HEK293 (cell line): ENCODE results near the gene HTATIP2.

Source experiments
- CTCF ChIA-PET: fragments of 350-600 bp; formaldehyde crosslinking; extraction: SDS; loops from one replicate; lab custom pipeline; 2021; ENCODE audit warnings: antibody characterized with exemption; lab: Yijun Ruan, JAX
- POLR2A ChIA-PET: fragments of 300-600 bp; formaldehyde crosslinking; extraction: SDS; loops from one replicate; lab custom pipeline; 2020; ENCODE audit warnings: antibody characterized with exemption, inconsistent platforms; lab: Yijun Ruan, JAX
- H3K27ac ChIP-seq: fragments of 200-500 bp; sonication (Bioruptor generic); 2 replicates; pipeline ENCODE4 v1.5.1; 2014; ENCODE audit warnings: low read depth, low read length, control low read depth, inconsistent platforms; ENCODE audit errors: extremely low read depth
- H3K36me3 ChIP-seq, 2 experiments: fragments of 200-500 bp in 1 of 2; sonication (Bioruptor generic) in 1 of 2; 1 replicate in 1 of 2; 2 replicates in 1 of 2; pipeline ENCODE4 v1.5.1; 2014 to 2017; ENCODE audit warnings: inconsistent platforms in 2 of 2, low read length in 2 of 2; ENCODE audit not compliant: control insufficient read depth in 2 of 2, insufficient read depth in 1 of 2
- H3K4me1 ChIP-seq: fragments of 200-500 bp; sonication (Bioruptor generic); 2 replicates; pipeline ENCODE4 v1.5.1; 2014; ENCODE audit warnings: mild to moderate bottlenecking, low read length, inconsistent platforms; ENCODE audit not compliant: control insufficient read depth, insufficient read depth
- H3K4me3 ChIP-seq: 2 replicates; pipeline ENCODE4 v1.5.1; 2011; ENCODE audit warnings: low read depth, mild to moderate bottlenecking, control low read depth, low read length, moderate library complexity
- H3K9me3 ChIP-seq: fragments of 200-500 bp; sonication (Bioruptor generic); 2 replicates; pipeline ENCODE4 v1.5.1; 2014; ENCODE audit warnings: low read depth, low read length, inconsistent platforms; ENCODE audit not compliant: control insufficient read depth, insufficient read depth
- BCL11B ChIP-seq: fragments of 450-650 bp; formaldehyde crosslinking; IDR thresholded peaks from 2 replicates; pipeline ENCODE4 v1.5.1; 2016; ENCODE audit warnings: low read depth, missing biosample characterization, missing genetic modification characterization
- GLI4 ChIP-seq: fragments of 450-650 bp; formaldehyde crosslinking; IDR thresholded peaks from 2 replicates; pipeline ENCODE4 v1.5.1; 2016; ENCODE audit warnings: missing biosample characterization, missing genetic modification characterization
- KLF9 ChIP-seq: fragments of 450-650 bp; formaldehyde crosslinking; IDR thresholded peaks from 2 replicates; pipeline ENCODE4 v1.5.1; 2016; ENCODE audit warnings: missing biosample characterization, missing genetic modification characterization, low read depth
- OSR2 ChIP-seq: fragments of 450-650 bp; formaldehyde crosslinking; IDR thresholded peaks from 2 replicates; pipeline ENCODE4 v1.5.1; 2016; ENCODE audit warnings: missing biosample characterization, missing genetic modification characterization
- PRDM6 ChIP-seq: fragments of 450-650 bp; formaldehyde crosslinking; IDR thresholded peaks from 2 replicates; pipeline ENCODE4 v1.5.1; 2017; ENCODE audit warnings: missing biosample characterization, missing genetic modification characterization
- YY1 ChIP-seq: fragments of 450-650 bp; formaldehyde crosslinking; IDR thresholded peaks from 2 replicates; pipeline ENCODE4 v1.5.1; 2018; ENCODE audit warnings: missing biosample characterization, missing genetic modification characterization
- ZBTB10 ChIP-seq: fragments of 450-650 bp; formaldehyde crosslinking; IDR thresholded peaks from 2 replicates; pipeline ENCODE4 v1.5.1; 2016; ENCODE audit warnings: missing biosample characterization, missing genetic modification characterization
- ZBTB48 ChIP-seq: fragments of 450-650 bp; formaldehyde crosslinking; IDR thresholded peaks from 2 replicates; pipeline ENCODE4 v1.5.1; 2016; ENCODE audit warnings: missing biosample characterization, missing genetic modification characterization
- ZBTB6 ChIP-seq: fragments of 450-650 bp; formaldehyde crosslinking; IDR thresholded peaks from 2 replicates; pipeline ENCODE4 v1.5.1; 2017; ENCODE audit warnings: missing biosample characterization, missing genetic modification characterization
- ZNF19 ChIP-seq: fragments of 450-650 bp; formaldehyde crosslinking; IDR thresholded peaks from 2 replicates; pipeline ENCODE4; 2016; ENCODE audit warnings: missing biosample characterization, missing genetic modification characterization, low read depth
- ZNF248 ChIP-seq: fragments of 450-650 bp; formaldehyde crosslinking; IDR thresholded peaks from 2 replicates; pipeline ENCODE4 v1.5.1; 2017; ENCODE audit warnings: missing biosample characterization, missing genetic modification characterization
- ZNF274 ChIP-seq, 2 experiments: fragments of 200-500 bp in 1 of 2; fragments of 450-650 bp in 1 of 2; sonication (Bioruptor generic) in 1 of 2; formaldehyde crosslinking in 1 of 2; IDR thresholded peaks; 2 replicates each; pipeline versions ENCODE4 v1.5.1 to v1.6.1; 2014 to 2016; ENCODE audit warnings: borderline replicate concordance in 1 of 2, inconsistent platforms in 1 of 2, low read length in 1 of 2, missing biosample characterization in 1 of 2, missing genetic modification characterization in 1 of 2
- ZNF280D ChIP-seq: fragments of 450-650 bp; formaldehyde crosslinking; IDR thresholded peaks from 2 replicates; pipeline ENCODE4 v1.5.1; 2016; ENCODE audit warnings: missing biosample characterization, missing genetic modification characterization
- ZNF513 ChIP-seq: fragments of 450-650 bp; IDR thresholded peaks from 2 replicates; pipeline ENCODE4 v1.5.1; 2018; ENCODE audit warnings: missing biosample characterization, missing genetic modification characterization
- ZNF544 ChIP-seq: fragments of 450-650 bp; formaldehyde crosslinking; IDR thresholded peaks from 2 replicates; pipeline ENCODE4 v1.5.0; 2017; ENCODE audit warnings: missing biosample characterization, missing genetic modification characterization
- ZNF561 ChIP-seq: fragments of 450-650 bp; IDR thresholded peaks from 2 replicates; pipeline ENCODE4 v1.5.1; 2018; ENCODE audit warnings: missing biosample characterization, missing genetic modification characterization, borderline replicate concordance
- ZNF623 ChIP-seq: fragments of 450-650 bp; formaldehyde crosslinking; IDR thresholded peaks from 2 replicates; pipeline ENCODE4 v1.5.1; 2016; ENCODE audit warnings: missing biosample characterization, missing genetic modification characterization
- ZNF624 ChIP-seq: fragments of 450-650 bp; formaldehyde crosslinking; IDR thresholded peaks from 2 replicates; pipeline ENCODE4 v1.5.1; 2017; ENCODE audit warnings: missing biosample characterization, missing genetic modification characterization
- ZNF747 ChIP-seq: fragments of 450-650 bp; formaldehyde crosslinking; IDR thresholded peaks from 2 replicates; pipeline ENCODE4 v1.5.1; 2016; ENCODE audit warnings: missing biosample characterization, missing genetic modification characterization
- ZNF776 ChIP-seq: fragments of 450-650 bp; formaldehyde crosslinking; IDR thresholded peaks from 2 replicates; pipeline ENCODE4 v1.5.0; 2017; ENCODE audit warnings: missing biosample characterization, missing genetic modification characterization, borderline replicate concordance
- ZNF843 ChIP-seq: fragments of 450-650 bp; formaldehyde crosslinking; IDR thresholded peaks from 2 replicates; pipeline ENCODE4 v1.5.1; 2016; ENCODE audit warnings: missing biosample characterization, missing genetic modification characterization
- ZSCAN16 ChIP-seq: fragments of 450-650 bp; formaldehyde crosslinking; IDR thresholded peaks from 2 replicates; pipeline ENCODE4 v1.5.1; 2016; ENCODE audit warnings: missing biosample characterization, missing genetic modification characterization

HTATIP2 gene

GRCh38 chr11:20369826-20370225 is 6.3 kb downstream of the HTATIP2 start (continued):
- no peak for TF ChIP-seq ZNF513 (tag by site-specific recombination)

GRCh38 chr11:20372081-20372626 is 8.6 kb downstream of the HTATIP2 start:
- TF ChIP-seq ZNF248: no peak
- no peak for TF ChIP-seq YY1
- peak; percentile 61 for TF ChIP-seq OSR2 (tag by site-specific recombination)
- peak; percentile 51; the same call in 1 of the 2 replicates for TF ChIP-seq PRDM6 (tag by site-specific recombination)
- peaks cover 0 to 4% of the 10 kb centered on the region in 2 experiments; a peak in 1 of 3 replicates for H3K36me3 ChIP-seq
- no peak overlapping the region for H3K4me3 ChIP-seq
- ChIA-PET CTCF (interaction anchor here (0.9 to 3.1 kb wide), 4 partner anchors 10 to 238 kb away, joined by 3 to 7 read pairs (median 4); no protein-coding TSS in a partner anchor), POLR2A (no interaction called here)
- no peak overlapping the region for H3K27ac ChIP-seq
- no peaks in the 10 kb centered on the region; the same call in 1 of the 2 replicates for H3K4me1 ChIP-seq
- no peaks in the 10 kb centered on the region for H3K9me3 ChIP-seq

GRCh38 chr11:20373147-20373546 is 9.6 kb downstream of the HTATIP2 start:
- CTCF ChIA-PET: interaction anchor here (0.9 to 1.3 kb wide), 3 partner anchors 9 to 20 kb away, joined by 3 to 4 read pairs (median 4); no protein-coding TSS in a partner anchor
- Histone ChIP-seq H3K4me3 (no peak overlapping the region), H3K36me3 (peaks cover 0 to 12% of the 10 kb centered on the region in 2 experiments; a peak in 1 of 3 replicates), H3K27ac (no peak overlapping the region), H3K4me1 (no peaks in the 10 kb centered on the region), H3K9me3 (no peaks in the 10 kb centered on the region)
- POLR2A ChIA-PET: no interaction called here
- no peak for TF ChIP-seq ZNF19 (tag by site-specific recombination)
- TF ChIP-seq ZNF623: no peak
- no peak for TF ChIP-seq ZNF776 (tag by site-specific recombination)
- no peak for TF ChIP-seq ZNF747 (tag by site-specific recombination)
- no peak for TF ChIP-seq ZNF544 (tag by site-specific recombination)
- no peak for TF ChIP-seq ZBTB48 (tag by site-specific recombination)
- TF ChIP-seq ZNF561 (tag by site-specific recombination): no peak
- TF ChIP-seq BCL11B (tag by site-specific recombination): no peak
- TF ChIP-seq ZSCAN16: no peak
- no peak for TF ChIP-seq KLF9 (tag by site-specific recombination)
- no peak for TF ChIP-seq ZNF280D
- no peak for TF ChIP-seq GLI4 (tag by site-specific recombination)
- no peak for TF ChIP-seq ZNF274 (IDR thresholded peaks at IDR 0.05; ENCODE audit: low read length)
- no peak for TF ChIP-seq ZNF274 (tag by site-specific recombination; IDR thresholded peaks at IDR 0.05; ENCODE audit: borderline replicate concordance)
- no peak for TF ChIP-seq ZNF843 (tag by site-specific recombination)
- TF ChIP-seq ZNF624: no peak
- TF ChIP-seq ZBTB6 (tag by site-specific recombination): no peak
- TF ChIP-seq ZBTB10 (tag by site-specific recombination): no peak
